ENCODE data around the gene HDAC9.

The HDAC9 gene

DNA sequence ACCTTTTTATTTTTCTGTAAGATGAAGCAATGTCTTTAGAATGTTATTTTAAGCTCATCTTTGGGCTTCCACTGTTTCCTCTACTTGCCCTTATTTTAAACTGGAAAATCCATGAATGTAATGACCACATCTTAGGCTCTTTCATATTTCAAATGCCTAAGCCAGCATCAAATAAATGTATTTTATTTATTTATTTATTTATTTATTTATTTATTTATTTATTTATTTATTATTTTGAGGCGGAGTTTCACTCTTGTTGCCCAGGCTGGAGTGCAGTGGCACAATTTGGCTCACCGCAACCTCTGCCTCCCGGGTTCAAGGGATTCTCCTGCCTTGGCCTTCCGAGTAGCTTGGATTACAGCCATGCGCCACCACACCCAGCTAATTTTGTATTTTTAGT, 69.2 kb downstream of the HDAC9 start:
- 97% methylated on average over 5 of the region's 5 CpGs for WGBS
- Histone ChIP-seq H3K27me3 (ENCODE audit: insufficient read depth, low read length) (no peaks in the 10 kb centered on the region), H3K9ac (ENCODE audit: low read depth, low read length) (no peak overlapping the region), H3K9me3 (ENCODE audit: insufficient read depth, low read depth, low read length) (no peaks in the 10 kb centered on the region), H3K4me3 (ENCODE audit: low read length) (no peak overlapping the region), H3K27ac (ENCODE audit: low read depth, low read length) (no peak overlapping the region), H3K36me3 (ENCODE audit: insufficient read depth, low read length) (no peaks in the 10 kb centered on the region), H3K4me1 (ENCODE audit: insufficient read depth, low read length) (peaks cover 7% of the 10 kb centered on the region; the same call in 1 of the 2 replicates)

- Histone ChIP-seq H3K36me3 (ENCODE audit: insufficient read depth, low read length) (no peaks in the 10 kb centered on the region), H3K27me3 (ENCODE audit: insufficient read depth, low read length) (no peaks in the 10 kb centered on the region), H3K4me1 (ENCODE audit: insufficient read depth, low read length) (peaks cover 7% of the 10 kb centered on the region; the same call in 1 of the 2 replicates), H3K9me3 (ENCODE audit: insufficient read depth, low read depth, low read length) (no peaks in the 10 kb centered on the region), H3K27ac (ENCODE audit: low read depth, low read length) (no peak overlapping the region), H3K9ac (ENCODE audit: low read depth, low read length) (no peak overlapping the region), H3K4me3 (ENCODE audit: low read length) (no peak overlapping the region)
Measured at GRCh38 chr7:18565337-18565736, 69.8 kb downstream of the HDAC9 start.

GRCh38 chr7:18566205-18566604, 70.7 kb downstream of the HDAC9 start:
- H3K36me3 ChIP-seq (ENCODE audit: insufficient read depth, low read length), result no peaks in the 10 kb centered on the region
- H3K9me3 ChIP-seq (ENCODE audit: insufficient read depth, low read depth, low read length), result no peaks in the 10 kb centered on the region
- H3K9ac ChIP-seq (ENCODE audit: low read depth, low read length), result no peak overlapping the region
- H3K27me3 ChIP-seq (ENCODE audit: insufficient read depth, low read length), result no peaks in the 10 kb centered on the region
- H3K4me1 ChIP-seq (ENCODE audit: insufficient read depth, low read length), result peaks cover 12% of the 10 kb centered on the region; the same call in 1 of the 2 replicates
- no CpG with 5 or more reads among the region's 1 CpG for WGBS
- no peak overlapping the region for H3K4me3 ChIP-seq (ENCODE audit: low read length)
- H3K27ac ChIP-seq (ENCODE audit: low read depth, low read length), result no peak overlapping the region

GRCh38 chr7:18566829-18567228, 71.3 kb downstream of the HDAC9 start:
- Histone ChIP-seq H3K4me3 (ENCODE audit: low read length) (no peak overlapping the region), H3K4me1 (ENCODE audit: insufficient read depth, low read length) (peaks cover 12% of the 10 kb centered on the region; the same call in 1 of the 2 replicates), H3K27me3 (ENCODE audit: insufficient read depth, low read length) (no peaks in the 10 kb centered on the region), H3K36me3 (ENCODE audit: insufficient read depth, low read length) (no peaks in the 10 kb centered on the region), H3K9me3 (ENCODE audit: insufficient read depth, low read depth, low read length) (no peaks in the 10 kb centered on the region), H3K9ac (ENCODE audit: low read depth, low read length) (no peak overlapping the region), H3K27ac (ENCODE audit: low read depth, low read length) (no peak overlapping the region)
- WGBS, result 92% methylated on average over 7 of the region's 7 CpGs

GRCh38 chr7:18570441-18570840, 74.9 kb downstream of the HDAC9 start:
- Histone ChIP-seq H3K36me3 (ENCODE audit: insufficient read depth, low read length) (no peaks in the 10 kb centered on the region), H3K4me1 (ENCODE audit: insufficient read depth, low read length) (peaks cover 12% of the 10 kb centered on the region; the same call in 1 of the 2 replicates), H3K9ac (ENCODE audit: low read depth, low read length) (no peak overlapping the region), H3K9me3 (ENCODE audit: insufficient read depth, low read depth, low read length) (no peaks in the 10 kb centered on the region), H3K4me3 (ENCODE audit: low read length) (no peak overlapping the region), H3K27me3 (ENCODE audit: insufficient read depth, low read length) (no peaks in the 10 kb centered on the region), H3K27ac (ENCODE audit: low read depth, low read length) (no peak overlapping the region)
- WGBS, result 93% methylated on average over 3 of the region's 3 CpGs

GRCh38 chr7:18570890-18571478, 75.4 kb downstream of the HDAC9 start:
- Histone ChIP-seq H3K27me3 (ENCODE audit: insufficient read depth, low read length) (no peaks in the 10 kb centered on the region), H3K9ac (ENCODE audit: low read depth, low read length) (no peak overlapping the region), H3K9me3 (ENCODE audit: insufficient read depth, low read depth, low read length) (no peaks in the 10 kb centered on the region), H3K4me1 (ENCODE audit: insufficient read depth, low read length) (peaks cover 12% of the 10 kb centered on the region; the same call in 1 of the 2 replicates), H3K27ac (ENCODE audit: low read depth, low read length) (no peak overlapping the region), H3K36me3 (ENCODE audit: insufficient read depth, low read length) (no peaks in the 10 kb centered on the region), H3K4me3 (ENCODE audit: low read length) (no peak overlapping the region)
- whole genome bisulfite sequencing, result 80% methylated on average over 1 of the region's 3 CpGs

- Histone ChIP-seq H3K27ac (ENCODE audit: low read depth, low read length) (no peak overlapping the region), H3K4me1 (ENCODE audit: insufficient read depth, low read length) (peaks cover 5% of the 10 kb centered on the region; the same call in 1 of the 2 replicates), H3K27me3 (ENCODE audit: insufficient read depth, low read length) (no peaks in the 10 kb centered on the region), H3K36me3 (ENCODE audit: insufficient read depth, low read length) (no peaks in the 10 kb centered on the region), H3K9me3 (ENCODE audit: insufficient read depth, low read depth, low read length) (no peaks in the 10 kb centered on the region), H3K9ac (ENCODE audit: low read depth, low read length) (no peak overlapping the region), H3K4me3 (ENCODE audit: low read length) (no peak overlapping the region)
- WGBS, result 100% methylated on average over 3 of the region's 4 CpGs
Measured at GRCh38 chr7:18572154-18572553, 76.6 kb downstream of the HDAC9 start.

DNA sequence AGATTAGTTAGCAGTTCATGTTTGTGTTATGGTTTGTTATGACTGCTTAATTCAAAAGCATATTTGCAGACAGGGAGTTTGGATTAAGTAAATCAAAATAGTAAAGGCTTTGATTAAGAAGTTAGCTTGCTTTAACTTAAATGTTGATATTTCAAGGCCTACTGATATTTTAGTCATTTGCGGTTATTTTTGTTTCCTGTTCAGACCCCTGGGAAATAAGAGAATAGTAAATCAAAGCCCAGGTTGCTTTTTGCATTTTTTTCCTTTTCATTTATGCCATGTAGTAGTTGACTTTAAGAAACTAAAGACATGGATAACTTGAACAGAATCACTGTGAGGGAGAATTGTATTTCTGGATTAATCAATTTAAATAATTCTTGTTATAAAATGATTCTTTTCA, 77.3 kb downstream of the HDAC9 start:
- Histone ChIP-seq H3K9me3 (ENCODE audit: insufficient read depth, low read depth, low read length) (no peaks in the 10 kb centered on the region), H3K4me1 (ENCODE audit: insufficient read depth, low read length) (peaks cover 5% of the 10 kb centered on the region; the same call in 1 of the 2 replicates), H3K4me3 (ENCODE audit: low read length) (no peak overlapping the region), H3K36me3 (ENCODE audit: insufficient read depth, low read length) (no peaks in the 10 kb centered on the region), H3K27ac (ENCODE audit: low read depth, low read length) (no peak overlapping the region), H3K27me3 (ENCODE audit: insufficient read depth, low read length) (no peaks in the 10 kb centered on the region), H3K9ac (ENCODE audit: low read depth, low read length) (no peak overlapping the region)
- WGBS, result 92% methylated on average over 1 of the region's 1 CpG

DNA sequence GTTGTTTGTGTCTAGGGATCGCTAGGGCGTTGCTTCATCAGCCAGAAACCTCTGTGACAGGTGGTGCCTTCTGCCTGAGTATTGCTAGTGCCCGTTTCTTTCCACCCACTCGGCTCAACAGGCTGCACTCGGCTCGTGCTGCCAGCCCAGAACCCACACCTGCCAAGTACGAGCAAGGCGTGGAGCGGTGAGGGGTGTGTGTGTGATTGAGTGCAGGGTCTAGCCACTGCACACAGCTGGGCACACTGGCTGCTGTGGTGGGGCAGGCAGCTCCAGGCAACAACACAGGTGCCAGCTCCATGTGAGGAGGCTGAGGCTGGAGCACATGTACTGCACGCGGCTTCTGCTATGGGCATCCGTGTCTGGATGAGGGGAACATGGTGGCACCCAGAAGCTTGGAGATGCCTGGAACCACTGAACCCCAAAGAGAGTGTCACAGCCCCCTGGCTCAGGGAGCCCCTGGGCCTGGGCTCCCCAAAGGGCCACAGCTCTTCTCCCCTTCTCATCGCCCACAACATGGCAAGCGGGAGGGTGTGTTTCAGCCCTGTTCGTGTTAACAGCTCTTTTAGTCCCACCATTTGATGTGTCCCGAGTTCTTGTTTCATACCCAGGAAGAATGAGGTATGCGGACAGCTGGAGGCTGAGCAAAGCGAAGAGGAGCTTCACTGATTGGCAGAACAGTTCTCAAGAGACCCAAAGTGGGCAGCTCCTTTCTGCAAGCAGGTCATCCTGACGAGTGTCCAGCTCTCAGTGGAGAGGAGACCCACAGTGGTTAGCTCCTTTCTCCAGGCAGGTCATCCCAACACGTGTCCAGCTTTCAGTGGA, 78.1 kb downstream of the HDAC9 start:
- WGBS, result 96% methylated on average over 20 of the region's 20 CpGs
- H3K9me3 ChIP-seq (ENCODE audit: insufficient read depth, low read depth, low read length), result no peaks in the 10 kb centered on the region
- H3K27ac ChIP-seq (ENCODE audit: low read depth, low read length), result no peak overlapping the region
- no peaks in the 10 kb centered on the region for H3K27me3 ChIP-seq (ENCODE audit: insufficient read depth, low read length)
- peaks cover 5% of the 10 kb centered on the region; the same call in 1 of the 2 replicates for H3K4me1 ChIP-seq (ENCODE audit: insufficient read depth, low read length)
- no peak overlapping the region for H3K4me3 ChIP-seq (ENCODE audit: low read length)
- no peak overlapping the region for H3K9ac ChIP-seq (ENCODE audit: low read depth, low read length)
- H3K36me3 ChIP-seq (ENCODE audit: insufficient read depth, low read length), result no peaks in the 10 kb centered on the region

- H3K4me1 ChIP-seq (ENCODE audit: insufficient read depth, low read length), result peaks cover 5% of the 10 kb centered on the region; the same call in 1 of the 2 replicates
- 95% methylated on average over 7 of the region's 7 CpGs for WGBS
Measured at GRCh38 chr7:18574235-18574540, 78.6 kb downstream of the HDAC9 start.

DNA sequence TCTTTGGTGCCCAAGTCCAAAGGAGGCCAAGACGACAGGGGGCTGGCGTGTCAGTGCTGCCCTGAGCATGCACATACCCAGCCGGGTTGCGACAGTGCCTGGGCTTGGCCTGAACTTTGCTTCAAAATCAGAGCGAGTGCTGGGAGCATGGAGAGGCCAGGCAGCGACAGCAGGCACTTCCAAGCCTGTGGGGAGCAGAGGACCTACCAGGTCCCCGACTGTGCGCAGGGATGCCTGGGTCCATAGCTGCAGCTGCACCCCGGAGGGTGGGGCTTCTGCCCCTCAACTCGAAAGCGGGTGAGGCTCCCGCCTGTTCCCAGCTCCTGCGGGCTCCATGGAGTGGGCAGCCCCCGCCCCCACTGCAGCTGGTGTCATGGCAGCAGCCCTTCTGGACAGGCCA, 79.1 kb downstream of the HDAC9 start:
- H3K4me1 ChIP-seq (ENCODE audit: insufficient read depth, low read length), result peaks cover 5% of the 10 kb centered on the region; the same call in 1 of the 2 replicates
- H3K4me3 ChIP-seq (ENCODE audit: low read length), result no peak overlapping the region
- no peak overlapping the region for H3K9ac ChIP-seq (ENCODE audit: low read depth, low read length)
- H3K27me3 ChIP-seq (ENCODE audit: insufficient read depth, low read length), result no peaks in the 10 kb centered on the region
- no peaks in the 10 kb centered on the region for H3K9me3 ChIP-seq (ENCODE audit: insufficient read depth, low read depth, low read length)
- H3K36me3 ChIP-seq (ENCODE audit: insufficient read depth, low read length), result no peaks in the 10 kb centered on the region
- H3K27ac ChIP-seq (ENCODE audit: low read depth, low read length), result no peak overlapping the region
- WGBS, result 95% methylated on average over 14 of the region's 14 CpGs

More at GRCh38 chr7:18574235-18574540, 78.6 kb downstream of the HDAC9 start:
- Histone ChIP-seq H3K4me3 (ENCODE audit: low read length) (no peak overlapping the region), H3K9me3 (ENCODE audit: insufficient read depth, low read depth, low read length) (no peaks in the 10 kb centered on the region), H3K36me3 (ENCODE audit: insufficient read depth, low read length) (no peaks in the 10 kb centered on the region), H3K27ac (ENCODE audit: low read depth, low read length) (no peak overlapping the region), H3K9ac (ENCODE audit: low read depth, low read length) (no peak overlapping the region), H3K27me3 (ENCODE audit: insufficient read depth, low read length) (no peaks in the 10 kb centered on the region)

Data from HUES64 (cell line).